HuH-7 (cell line): ENCODE data around the gene SHMT2.

Experiments
- DNase-seq: peaks from one replicate; pipeline ENCODE4 v3.0.0; 2011; ENCODE audit warnings: low spot score

Gene SHMT2

GRCh38 chr12:57215065-57215464 lies 14.4 kb upstream of the SHMT2 start:
- DNase-seq: no peak

- peak; percentile 63 for DNase-seq
Observed at GRCh38 chr12:57215668-57216013, 13.9 kb upstream of the SHMT2 start.

- peak; percentile 90 for DNase-seq
Observed at GRCh38 chr12:57216014-57216911, 13.2 kb upstream of the SHMT2 start, which contains the start of gene NXPH4. TSS of gene NXPH4 (plus strand) at chr12:57216794. CDS start at chr12:57216970, 176 bp downstream.

GRCh38 chr12:57216921-57217879 lies 12.3 kb upstream of the SHMT2 start:
- peak; percentile 37 for DNase-seq

GRCh38 chr12:57218030-57218853 lies 11.3 kb upstream of the SHMT2 start:
- DNase-seq: no peak

- DNase-seq: no peak
Observed at GRCh38 chr12:57219205-57219992, 10.1 kb upstream of the SHMT2 start.

- DNase-seq: no peak
Observed at GRCh38 chr12:57219993-57220754, 9.3 kb upstream of the SHMT2 start.

GRCh38 chr12:57220770-57221168 lies 8.7 kb upstream of the SHMT2 start:
- no peak for DNase-seq

- no peak for DNase-seq
Observed at GRCh38 chr12:57221169-57221917, 8.2 kb upstream of the SHMT2 start.

- DNase-seq: no peak
Observed at GRCh38 chr12:57222286-57223190, 7.0 kb upstream of the SHMT2 start.

GRCh38 chr12:57223191-57224165 lies 6.0 kb upstream of the SHMT2 start:
- no peak for DNase-seq

GRCh38 chr12:57224278-57224972 lies 5.1 kb upstream of the SHMT2 start:
- DNase-seq: no peak

- no peak for DNase-seq
Observed at GRCh38 chr12:57224973-57225679, 4.4 kb upstream of the SHMT2 start.

GRCh38 chr12:57225680-57226210 lies 3.8 kb upstream of the SHMT2 start:
- no peak for DNase-seq

GRCh38 chr12:57226588-57227314 lies 2.8 kb upstream of the SHMT2 start:
- DNase-seq: no peak
